HG02763 (cell line): Measurements from ENCODE around the gene MLNR.
A peak's percentile ranks its signal among the peaks of the same experiment; 100 is the strongest.

ENCODE experiments used
- ATAC-seq: cut with Tn5 transposase; IDR thresholded peaks from one replicate; pipeline ENCODE4 v1.9.1; 2021; ENCODE audit warnings: mild to moderate bottlenecking, moderate library complexity; ENCODE audit not compliant: unreplicated experiment

MLNR gene

DNA sequence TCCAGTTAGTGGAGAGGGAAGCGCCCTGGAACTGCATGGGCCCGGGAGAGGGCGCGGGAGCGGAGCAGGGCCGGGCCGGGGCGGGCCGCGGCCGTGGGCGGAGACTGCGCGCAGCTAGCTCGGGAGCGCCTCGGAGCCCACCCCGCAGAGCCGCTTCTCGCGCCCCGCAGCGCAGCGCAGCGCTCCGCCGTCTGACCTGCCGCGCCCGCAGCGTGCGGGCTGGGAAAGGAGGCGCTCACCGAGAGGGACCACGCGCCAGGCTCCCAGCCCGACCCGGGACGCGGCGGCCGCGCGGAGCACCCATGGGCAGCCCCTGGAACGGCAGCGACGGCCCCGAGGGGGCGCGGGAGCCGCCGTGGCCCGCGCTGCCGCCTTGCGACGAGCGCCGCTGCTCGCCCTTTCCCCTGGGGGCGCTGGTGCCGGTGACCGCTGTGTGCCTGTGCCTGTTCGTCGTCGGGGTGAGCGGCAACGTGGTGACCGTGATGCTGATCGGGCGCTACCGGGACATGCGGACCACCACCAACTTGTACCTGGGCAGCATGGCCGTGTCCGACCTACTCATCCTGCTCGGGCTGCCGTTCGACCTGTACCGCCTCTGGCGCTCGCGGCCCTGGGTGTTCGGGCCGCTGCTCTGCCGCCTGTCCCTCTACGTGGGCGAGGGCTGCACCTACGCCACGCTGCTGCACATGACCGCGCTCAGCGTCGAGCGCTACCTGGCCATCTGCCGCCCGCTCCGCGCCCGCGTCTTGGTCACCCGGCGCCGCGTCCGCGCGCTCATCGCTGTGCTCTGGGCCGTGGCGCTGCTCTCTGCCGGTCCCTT lies at the start of gene MLNR:
Gene MLNR, plus strand, starts transcription at position 303 of the 820 bp plus-strand sequence. Its CDS starts 0 bp downstream, at position 303.
- ATAC-seq: no peak

- ATAC-seq: no peak
Measured at GRCh38 chr13:49171359-49171758, 48.8 kb upstream of the MLNR start.

GRCh38 chr13:49183672-49184325 lies 36.3 kb upstream of the MLNR start:
- no peak for ATAC-seq

DNA sequence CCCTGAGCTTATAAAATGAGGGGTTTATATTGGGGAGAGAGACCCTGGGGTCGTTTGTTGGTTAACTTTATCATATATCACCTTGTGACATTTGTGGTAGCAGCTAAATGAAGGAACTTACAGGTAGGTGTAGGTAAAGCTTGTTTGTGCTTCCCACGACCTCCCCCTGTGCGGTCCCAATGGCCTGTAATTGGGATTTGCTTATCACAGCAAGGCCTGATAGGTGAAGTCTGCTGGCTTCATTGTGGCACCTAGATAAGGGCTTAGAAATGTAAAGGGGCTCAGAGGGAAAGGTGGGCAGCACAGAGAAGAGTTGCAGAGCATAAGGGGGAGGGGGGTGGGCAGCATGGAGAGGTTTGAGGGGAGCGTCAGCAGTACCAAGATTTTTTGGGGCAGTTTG lies 35.5 kb upstream of the MLNR start:
- no peak for ATAC-seq

DNA sequence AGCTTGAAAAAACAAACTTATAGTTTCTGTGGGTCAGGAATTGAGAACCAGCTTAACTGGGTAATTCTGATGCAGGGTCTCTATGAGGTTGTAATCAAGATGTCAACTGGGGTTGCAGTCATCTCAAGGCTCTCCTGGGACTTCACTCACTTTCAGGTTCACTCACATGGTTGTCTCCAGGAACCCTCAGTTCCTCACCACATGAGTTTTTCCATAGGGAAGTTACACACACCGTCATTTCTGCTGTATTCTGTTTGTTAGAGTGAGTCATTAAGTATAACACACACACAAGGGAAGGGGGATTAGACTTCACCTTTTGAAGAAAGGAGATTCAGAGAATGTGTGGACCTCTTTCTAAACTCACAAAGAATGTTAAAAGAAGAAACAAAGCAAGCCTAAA lies 34.9 kb upstream of the MLNR start:
- peak; percentile 40 for ATAC-seq

- ATAC-seq: no peak
Measured at GRCh38 chr13:49190901-49191300, 29.2 kb upstream of the MLNR start.

GRCh38 chr13:49206641-49207040 lies 13.5 kb upstream of the MLNR start:
- no peak for ATAC-seq

- no peak for ATAC-seq
Measured at GRCh38 chr13:49208619-49209018, 11.5 kb upstream of the MLNR start.

- no peak for ATAC-seq
Measured at GRCh38 chr13:49210114-49210513, 10.0 kb upstream of the MLNR start.

DNA sequence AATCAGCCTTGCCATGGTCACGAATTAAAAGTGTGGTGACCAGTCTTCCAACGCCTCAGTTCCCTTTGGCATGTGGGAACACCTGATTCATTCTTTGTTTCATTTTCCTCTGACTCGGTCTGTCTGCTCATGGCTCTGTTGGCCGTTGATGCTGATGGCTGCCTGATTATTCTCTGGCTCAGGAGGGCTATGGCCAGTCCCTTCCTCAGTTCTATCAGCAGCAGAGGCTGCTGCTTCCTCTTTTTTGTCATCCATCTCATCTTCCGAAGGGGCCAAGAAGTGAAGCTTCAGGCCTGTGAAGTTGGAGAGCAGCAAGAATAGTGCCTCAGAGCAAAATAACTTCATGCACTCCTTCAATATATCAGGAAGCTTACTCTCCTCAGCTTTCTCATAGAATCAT lies 9.5 kb upstream of the MLNR start:
- ATAC-seq: no peak

- no peak for ATAC-seq
Measured at GRCh38 chr13:49213539-49213938, 6.6 kb upstream of the MLNR start.

DNA sequence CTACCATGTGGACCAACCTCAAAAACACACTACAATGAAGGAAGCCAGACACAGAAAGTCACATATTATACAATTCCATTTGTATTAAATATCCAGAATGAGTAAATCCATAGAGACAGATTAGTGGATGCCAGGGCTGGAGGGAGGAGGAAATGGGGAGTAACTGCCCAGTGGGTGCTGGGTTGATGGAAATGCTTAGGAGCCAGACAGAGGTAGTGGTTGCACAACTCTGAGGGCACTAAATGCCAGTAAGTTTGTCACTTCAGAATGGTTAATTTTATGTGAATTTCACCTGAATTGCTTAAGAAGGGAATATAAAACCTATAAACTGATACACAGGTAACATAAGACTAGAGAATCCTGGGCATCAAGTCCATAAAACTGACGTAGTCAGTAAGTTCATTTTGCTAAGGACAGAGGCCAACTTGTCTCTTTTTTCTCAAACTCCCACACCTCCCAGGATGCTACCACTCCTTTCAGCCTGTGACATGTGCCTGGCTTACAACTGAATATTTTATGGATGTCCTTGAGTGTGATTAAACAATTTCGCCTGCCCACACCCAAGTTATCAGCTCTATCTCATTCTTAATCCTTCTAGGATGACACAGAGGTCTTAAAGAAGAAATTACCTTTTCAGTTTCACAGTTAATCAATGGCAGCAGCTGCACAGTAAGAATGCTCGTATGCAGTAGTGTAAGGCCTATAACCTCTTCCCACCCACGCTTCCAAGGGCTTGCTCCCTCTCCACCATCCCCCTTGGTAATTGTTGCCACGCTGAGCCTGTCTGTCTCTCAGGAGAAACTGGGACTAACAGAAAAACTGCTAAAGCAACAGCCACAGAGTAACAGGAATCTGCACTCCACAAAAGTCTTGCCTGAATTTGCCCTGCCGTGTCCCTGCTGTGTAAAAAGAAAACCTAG lies 5.9 kb upstream of the MLNR start:
- no peak for ATAC-seq

DNA sequence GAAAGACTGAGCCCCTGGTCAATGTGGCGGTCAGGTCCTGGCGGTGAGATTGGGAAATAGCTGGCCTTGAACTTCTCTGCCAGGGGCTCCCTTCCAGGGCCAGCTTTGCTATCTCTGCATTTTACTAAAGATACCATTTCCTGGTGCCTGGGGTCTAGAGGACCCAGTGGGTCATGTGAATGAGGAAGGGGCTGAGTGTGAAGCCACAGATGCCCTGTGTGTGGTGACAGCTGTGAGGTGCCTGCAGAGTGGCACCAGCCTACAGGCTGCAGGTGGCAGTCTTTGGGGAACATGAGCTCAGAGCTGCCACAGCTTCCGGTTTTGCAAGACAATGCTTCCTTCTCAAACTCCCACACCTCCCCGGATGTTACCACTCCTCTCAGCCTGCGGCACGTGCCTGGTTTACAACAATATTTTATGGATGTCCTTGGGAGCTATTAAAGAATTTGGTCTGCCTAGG lies 5.2 kb upstream of the MLNR start:
- peak; percentile 50 for ATAC-seq

GRCh38 chr13:49216334-49216733 lies 3.8 kb upstream of the MLNR start:
- ATAC-seq: no peak

- ATAC-seq: no peak
Measured at GRCh38 chr13:49217962-49218492, 2.1 kb upstream of the MLNR start.

GRCh38 chr13:49218493-49219051 lies 1.6 kb upstream of the MLNR start:
- no peak for ATAC-seq

GRCh38 chr13:49219647-49220035 lies 497 bp upstream of the MLNR start:
- no peak for ATAC-seq

DNA sequence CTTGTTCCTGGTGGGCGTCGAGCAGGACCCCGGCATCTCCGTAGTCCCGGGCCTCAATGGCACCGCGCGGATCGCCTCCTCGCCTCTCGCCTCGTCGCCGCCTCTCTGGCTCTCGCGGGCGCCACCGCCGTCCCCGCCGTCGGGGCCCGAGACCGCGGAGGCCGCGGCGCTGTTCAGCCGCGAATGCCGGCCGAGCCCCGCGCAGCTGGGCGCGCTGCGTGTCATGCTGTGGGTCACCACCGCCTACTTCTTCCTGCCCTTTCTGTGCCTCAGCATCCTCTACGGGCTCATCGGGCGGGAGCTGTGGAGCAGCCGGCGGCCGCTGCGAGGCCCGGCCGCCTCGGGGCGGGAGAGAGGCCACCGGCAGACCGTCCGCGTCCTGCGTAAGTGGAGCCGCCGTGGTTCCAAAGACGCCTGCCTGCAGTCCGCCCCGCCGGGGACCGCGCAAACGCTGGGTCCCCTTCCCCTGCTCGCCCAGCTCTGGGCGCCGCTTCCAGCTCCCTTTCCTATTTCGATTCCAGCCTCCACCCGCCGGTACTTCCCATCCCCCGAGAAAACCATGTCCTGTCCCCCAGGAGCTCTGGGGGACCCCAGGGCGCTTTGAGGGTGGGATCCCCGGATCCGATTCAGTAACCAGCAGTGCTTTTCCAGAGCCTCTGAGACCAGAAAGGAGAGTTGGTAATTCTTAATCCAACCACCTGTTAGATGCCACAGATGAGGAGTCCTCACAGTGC lies 885 bp downstream of the MLNR start:
- ATAC-seq: no peak

DNA sequence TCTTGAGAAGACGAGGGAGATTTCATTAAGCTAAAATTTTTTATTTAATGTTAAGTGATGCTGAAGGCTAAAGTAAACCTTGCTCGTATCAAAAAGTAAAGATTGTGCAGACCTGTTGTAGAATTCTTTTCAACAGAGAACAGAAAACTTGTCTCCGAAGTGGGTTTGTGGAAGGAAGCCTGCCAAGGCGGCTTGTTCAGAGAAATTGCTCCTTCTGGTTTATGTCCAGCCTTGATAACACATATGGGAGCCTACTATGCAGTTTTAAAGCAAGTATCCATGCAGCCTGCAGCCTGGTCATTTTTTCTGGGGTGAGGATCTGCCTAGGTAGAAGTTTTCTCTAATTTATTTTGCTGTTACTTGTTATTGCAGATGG lies 1.4 kb downstream of the MLNR start:
- no peak for ATAC-seq
